Measurements from ENCODE around the gene SLC26A1. TPM values are rescaled to one million over a fixed set of nuclear protein-coding genes. Genes with fewer than 3 reads are reported as not detected.
"Not testable (repeated sequence)": the region's sequence is repeated elsewhere in the genome, so short reads cannot be mapped to it uniquely, and the experiment has no call there.

Gene SLC26A1
- polyA plus RNA-seq, 6 donors from 2014 or later = 0.22 to 4.3 (median 0.77) TPM; not detected in 1

- H3K36me3 Mint-ChIP-seq = no peaks in the 10 kb centered on the region
- DNase-seq = no peak
Observed at GRCh38 chr4:987624-988513, 5.3 kb downstream of the SLC26A1 start.

GRCh38 chr4:986879-987623 lies 6.2 kb downstream of the SLC26A1 start, which contains the start of gene IDUA:
Gene IDUA, plus strand, starts transcription at chr4:987044. Its CDS starts 41 bp downstream, at chr4:987085.
- DNase-seq = peak; percentile 89
- peak; percentile 88 for ATAC-seq (ENCODE audit: low read depth in 2 of 2)
- H3K36me3 Mint-ChIP-seq = no peaks in the 10 kb centered on the region
- H3K9me3 Mint-ChIP-seq = no peaks in the 10 kb centered on the region
- H3K27me3 Mint-ChIP-seq = no peaks in the 10 kb centered on the region
- H3K4me3 Mint-ChIP-seq = peak within 1 kb of the TSS; percentile 82 to 91 (median 88)
- H3K27ac Mint-ChIP-seq = peak within 1 kb of the TSS in 5 of 6 donors; percentile 49 to 95 (median 78)
- peaks cover 8 to 26% (median 11%) of the 10 kb centered on the region in 3 donors for H3K4me1 Mint-ChIP-seq

More at GRCh38 chr4:987624-988513, 5.3 kb downstream of the SLC26A1 start:
- ATAC-seq (ENCODE audit: low read depth in 2 of 2) = no peak
- no peaks in the 10 kb centered on the region for H3K9me3 Mint-ChIP-seq
- peaks cover 8 to 26% (median 11%) of the 10 kb centered on the region in 3 donors for H3K4me1 Mint-ChIP-seq
- peak overlapping the region; percentile 57 to 89 (median 80) for H3K4me3 Mint-ChIP-seq
- no peaks in the 10 kb centered on the region for H3K27me3 Mint-ChIP-seq
- H3K27ac Mint-ChIP-seq = peak overlapping the region in 1 of 6 donors; percentile 95

GRCh38 chr4:986428-986878 lies 6.8 kb downstream of the SLC26A1 start:
- peak in 1 of 2 donors; percentile 6 for ATAC-seq (ENCODE audit: low read depth in 2 of 2)
- no peaks in the 10 kb centered on the region for H3K27me3 Mint-ChIP-seq
- H3K9me3 Mint-ChIP-seq = no peaks in the 10 kb centered on the region

GRCh38 chr4:985123-985830 lies 7.9 kb downstream of the SLC26A1 start:
- Mint-ChIP-seq H3K4me1 (peaks cover 8 to 26% (median 11%) of the 10 kb centered on the region in 3 donors), H3K4me3 (peak overlapping the region; percentile 67 to 90 (median 82)), H3K27ac (peak overlapping the region in 1 of 6 donors; percentile 66), H3K9me3 (no peaks in the 10 kb centered on the region), H3K36me3 (no peaks in the 10 kb centered on the region), H3K27me3 (no peaks in the 10 kb centered on the region)
- ATAC-seq (ENCODE audit: low read depth in 2 of 2) = peak; percentile 20 to 28
- DNase-seq = peak; percentile 52

More at GRCh38 chr4:986428-986878, 6.8 kb downstream of the SLC26A1 start:
- H3K27ac Mint-ChIP-seq = peak overlapping the region in 5 of 6 donors; percentile 49 to 92 (median 74)
- H3K36me3 Mint-ChIP-seq = no peaks in the 10 kb centered on the region
- H3K4me3 Mint-ChIP-seq = peak overlapping the region; percentile 82 to 91 (median 88)
- peaks cover 8 to 26% (median 11%) of the 10 kb centered on the region in 3 donors for H3K4me1 Mint-ChIP-seq
- no peak for DNase-seq

- Mint-ChIP-seq H3K4me3 (peak overlapping the region; percentile 67 to 87 (median 82)), H3K36me3 (no peaks in the 10 kb centered on the region), H3K27me3 (no peaks in the 10 kb centered on the region), H3K27ac (peak overlapping the region in 1 of 6 donors; percentile 66), H3K9me3 (no peaks in the 10 kb centered on the region), H3K4me1 (peaks cover 11 to 26% (median 12%) of the 10 kb centered on the region in 3 donors)
- DNase-seq (no peak), ATAC-seq (ENCODE audit: low read depth in 2 of 2) (no peak)
Observed at GRCh38 chr4:984336-985054, 8.7 kb downstream of the SLC26A1 start.

GRCh38 chr4:982814-983213 lies 10.4 kb downstream of the SLC26A1 start:
- H3K27me3 Mint-ChIP-seq = no peaks in the 10 kb centered on the region
- H3K27ac Mint-ChIP-seq = peak overlapping the region in 2 of 6 donors; percentile 11 to 49
- peaks cover 11 to 26% (median 12%) of the 10 kb centered on the region in 3 donors for H3K4me1 Mint-ChIP-seq
- H3K4me3 Mint-ChIP-seq = peak overlapping the region in 3 of 8 donors; percentile 25 to 38 (median 35)
- H3K36me3 Mint-ChIP-seq = no peaks in the 10 kb centered on the region
- DNase-seq (no peak), ATAC-seq (ENCODE audit: low read depth in 2 of 2) (no peak)
- H3K9me3 Mint-ChIP-seq = no peaks in the 10 kb centered on the region

- Mint-ChIP-seq H3K27ac (no peak overlapping the region), H3K4me3 (peak overlapping the region in 2 of 8 donors; percentile 25 to 35), H3K4me1 (peaks cover 6 to 23% (median 9%) of the 10 kb centered on the region in 3 donors), H3K9me3 (no peaks in the 10 kb centered on the region), H3K36me3 (no peaks in the 10 kb centered on the region), H3K27me3 (no peaks in the 10 kb centered on the region)
- DNase-seq = no peak
- no peak for ATAC-seq (ENCODE audit: low read depth in 2 of 2)
Observed at GRCh38 chr4:982291-982690, 10.9 kb downstream of the SLC26A1 start.

- no peak overlapping the region for H3K4me3 Mint-ChIP-seq
- H3K27ac Mint-ChIP-seq = no peak overlapping the region
- H3K9me3 Mint-ChIP-seq = no peaks in the 10 kb centered on the region
- H3K27me3 Mint-ChIP-seq = no peaks in the 10 kb centered on the region
- H3K4me1 Mint-ChIP-seq = peaks cover 0 to 4% (median 0%) of the 10 kb centered on the region in 3 donors
- no peaks in the 10 kb centered on the region for H3K36me3 Mint-ChIP-seq
- DNase-seq = no peak
- no peak for ATAC-seq (ENCODE audit: low read depth in 2 of 2)
Observed at GRCh38 chr4:978957-979701, 14.1 kb downstream of the SLC26A1 start.

- not testable (repeated sequence) for ATAC-seq (ENCODE audit: low read depth in 2 of 2); H3K4me3 Mint-ChIP-seq; H3K9me3 Mint-ChIP-seq; DNase-seq; H3K36me3 Mint-ChIP-seq; H3K27ac Mint-ChIP-seq; H3K27me3 Mint-ChIP-seq; H3K4me1 Mint-ChIP-seq
Observed at GRCh38 chr4:976016-976415, 17.2 kb downstream of the SLC26A1 start.

GRCh38 chr4:974668-975067 lies 18.5 kb downstream of the SLC26A1 start:
- Mint-ChIP-seq H3K4me3 (peak overlapping the region in 1 of 8 donors; percentile 18), H3K27me3 (no peaks in the 10 kb centered on the region), H3K9me3 (no peaks in the 10 kb centered on the region), H3K4me1 (peaks cover 2 to 10% (median 4%) of the 10 kb centered on the region in 3 donors), H3K36me3 (no peaks in the 10 kb centered on the region), H3K27ac (peak overlapping the region in 1 of 6 donors; percentile 65)
- no peak for ATAC-seq (ENCODE audit: low read depth in 2 of 2)
- DNase-seq = no peak

- Mint-ChIP-seq H3K27ac (no peak within 1 kb of the TSS), H3K36me3 (no peaks in the 10 kb centered on the region), H3K4me3 (peak within 1 kb of the TSS; percentile 49 to 78 (median 66)), H3K4me1 (peaks cover 2 to 10% (median 4%) of the 10 kb centered on the region in 3 donors), H3K9me3 (no peaks in the 10 kb centered on the region), H3K27me3 (no peaks in the 10 kb centered on the region)
- ATAC-seq (ENCODE audit: low read depth in 2 of 2) (peak; percentile 84 to 87), DNase-seq (peak; percentile 80)
Observed at GRCh38 chr4:973431-974397, 19.5 kb downstream of the SLC26A1 start, which contains the start of gene DGKQ. Gene DGKQ, minus strand, starts transcription at chr4:973569. Its CDS starts 87 bp downstream, at chr4:973482.
